GM21447 (cell line): ENCODE measurements around the gene FGFBP1.

Source experiments
- ATAC-seq: cut with Tn5 transposase; IDR thresholded peaks from one replicate; pipeline ENCODE4 v1.9.1; 2021; ENCODE audit not compliant: unreplicated experiment

FGFBP1 gene

DNA sequence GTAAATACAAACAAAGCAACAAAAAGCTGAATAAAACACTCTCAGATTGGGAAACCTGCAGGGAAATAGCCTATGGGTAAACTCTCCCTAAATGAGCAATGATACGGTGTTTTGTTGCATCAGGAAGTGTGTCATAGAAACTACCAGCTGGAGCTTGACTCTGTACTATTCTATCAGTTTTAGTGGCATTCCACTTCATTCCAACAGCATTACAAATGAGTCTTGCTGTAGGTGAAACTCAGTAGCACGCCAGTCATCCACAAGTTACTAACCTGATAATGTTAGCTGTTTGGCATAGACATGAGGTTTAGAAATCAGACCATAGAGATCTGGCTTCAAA is 24.9 kb downstream of the FGFBP1 start:
- no peak for ATAC-seq

DNA sequence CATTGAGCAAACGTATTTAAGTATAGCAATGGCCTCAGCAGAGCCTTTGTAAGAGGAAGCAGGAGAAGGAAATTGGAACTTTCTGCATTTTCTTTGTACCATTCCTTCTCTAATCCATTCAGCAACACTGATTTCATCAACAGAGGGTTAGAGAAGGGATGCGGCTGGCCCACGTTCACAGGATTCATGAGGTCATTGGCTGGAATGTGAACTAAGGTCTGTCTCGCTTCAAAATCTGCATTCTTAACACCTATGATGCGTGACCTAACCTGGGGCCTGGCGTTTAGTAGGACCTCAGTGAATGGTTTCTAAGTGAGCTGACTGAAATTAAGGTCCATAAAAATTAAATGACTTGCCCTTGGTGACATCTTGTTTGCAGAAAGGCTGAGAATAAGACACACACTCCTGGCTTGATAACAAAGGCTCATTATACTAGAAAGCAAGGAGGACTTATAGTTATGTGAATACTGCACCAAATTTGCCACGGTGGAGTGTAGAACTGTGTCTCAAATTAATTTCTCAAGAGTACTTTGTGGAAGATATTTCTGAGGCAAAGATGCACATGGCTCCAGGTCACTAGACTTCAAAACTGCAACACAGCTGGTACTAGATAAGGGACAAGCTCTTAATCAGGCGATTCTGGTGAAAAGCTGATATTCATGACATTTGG is 25.4 kb downstream of the FGFBP1 start:
- ATAC-seq, result no peak

DNA sequence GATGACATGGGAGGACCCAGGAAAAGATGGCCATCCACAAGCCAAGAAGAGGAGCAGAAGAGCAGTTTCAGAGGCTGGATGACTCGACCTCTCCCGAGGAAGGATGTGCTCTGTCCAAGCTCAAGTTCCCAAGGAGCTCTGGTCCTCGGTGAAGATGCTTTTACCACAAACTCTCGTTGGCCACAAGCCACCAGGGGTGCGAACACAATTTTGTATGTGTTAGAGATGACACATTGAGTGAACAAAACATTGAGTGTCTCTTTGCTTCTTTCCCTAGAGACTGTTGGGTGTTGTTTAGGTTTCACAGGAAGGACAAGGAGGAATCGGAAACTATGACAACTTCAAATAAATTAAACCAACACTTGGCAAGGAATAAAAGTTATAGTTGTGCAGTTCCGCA is 26.3 kb downstream of the FGFBP1 start:
- no peak for ATAC-seq

DNA sequence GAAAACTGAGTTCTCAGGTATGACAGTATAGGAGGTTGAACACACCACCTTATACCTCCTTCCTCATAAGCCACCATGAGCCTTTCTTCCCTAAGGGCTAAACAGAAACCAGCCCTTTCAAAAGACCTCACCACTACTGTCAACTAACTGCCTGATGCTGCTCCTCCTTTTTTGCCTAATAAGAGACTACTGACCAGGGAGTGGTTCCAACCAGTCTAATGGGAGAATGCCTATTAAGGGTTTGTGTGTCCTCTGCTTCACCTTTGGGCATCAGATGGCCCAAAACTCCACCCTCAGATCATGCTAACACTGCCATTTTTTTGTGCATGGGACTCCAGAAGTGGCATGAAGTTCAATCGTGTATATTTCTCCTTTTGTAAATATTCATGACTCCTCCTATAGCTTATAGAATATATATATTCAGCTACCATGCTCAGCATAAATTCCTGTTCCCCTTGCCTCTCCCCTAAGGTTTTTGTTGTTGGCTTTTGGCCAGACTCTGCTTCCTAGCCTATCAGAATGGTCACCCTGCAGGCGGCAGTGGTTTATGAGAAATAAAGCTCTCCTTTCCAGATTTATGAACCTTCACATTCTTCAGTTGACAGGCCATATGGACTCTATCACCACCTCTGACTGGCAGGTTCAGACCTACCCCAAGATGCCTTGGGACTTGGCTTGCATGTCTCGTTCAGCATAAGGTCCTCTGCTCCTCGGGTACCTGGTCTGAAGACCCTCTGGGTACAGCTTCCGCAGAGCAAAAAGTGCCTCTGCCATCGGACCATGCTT is 28.2 kb downstream of the FGFBP1 start:
- ATAC-seq, result no peak

DNA sequence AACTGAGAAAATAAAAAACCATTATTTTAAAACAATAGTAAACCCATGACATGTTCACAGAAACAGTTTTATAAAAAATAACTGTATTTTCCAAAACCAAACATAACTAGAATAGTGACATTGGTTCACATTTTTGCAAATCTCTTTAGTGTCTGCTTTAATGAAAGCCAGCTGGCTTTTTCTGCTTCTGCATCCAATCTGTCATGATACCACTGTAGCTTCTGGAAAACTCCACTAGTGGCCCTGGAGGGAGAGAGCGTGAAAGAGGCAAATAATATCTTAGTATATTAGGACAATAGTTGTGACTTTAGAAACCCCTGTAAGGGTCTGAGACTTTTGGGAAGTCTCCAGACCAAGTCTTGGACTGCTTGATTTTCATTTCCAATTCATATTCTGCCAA is 31.1 kb downstream of the FGFBP1 start:
- ATAC-seq, result no peak

DNA sequence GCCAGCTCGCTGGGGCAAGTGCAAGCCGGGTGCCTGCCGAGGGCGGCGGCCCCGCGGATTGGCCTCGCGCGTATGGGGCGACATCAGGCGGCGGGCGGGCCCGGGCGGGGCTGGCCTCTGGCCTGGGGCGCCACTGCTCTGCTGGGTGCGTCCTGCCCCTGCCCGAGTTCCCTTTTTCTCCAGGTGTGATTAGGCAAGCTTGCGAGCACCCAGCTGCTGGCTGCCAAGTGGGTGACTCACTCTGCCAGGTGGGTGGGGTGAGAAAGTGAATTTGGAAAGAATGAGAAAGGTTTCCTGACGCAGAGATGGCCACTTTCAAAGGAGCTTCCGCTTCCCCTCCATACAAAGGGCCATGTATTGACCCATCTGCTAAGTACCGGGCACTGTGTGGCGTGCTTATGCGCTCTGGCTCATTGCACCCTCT is 32.5 kb downstream of the FGFBP1 start:
- ATAC-seq, result no peak

DNA sequence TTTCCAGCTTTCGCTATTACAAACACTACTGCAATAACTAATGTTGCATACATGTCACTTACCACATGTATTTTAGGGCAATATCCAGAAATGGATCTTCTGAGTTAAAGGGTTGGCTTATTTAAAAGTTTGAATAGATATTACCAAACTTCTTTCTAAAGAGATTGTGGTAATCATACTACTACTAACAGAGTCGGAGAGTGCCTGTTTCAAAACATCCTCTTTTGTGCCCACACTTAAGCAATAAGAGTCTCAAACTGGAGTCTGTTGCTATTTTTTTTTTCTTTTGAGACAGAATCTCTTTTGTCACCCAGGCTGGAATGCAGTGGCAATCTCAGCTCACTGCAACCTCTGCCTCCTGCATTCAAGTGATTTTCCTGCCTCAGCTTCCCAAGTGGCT is 35.8 kb downstream of the FGFBP1 start:
- no peak for ATAC-seq

DNA sequence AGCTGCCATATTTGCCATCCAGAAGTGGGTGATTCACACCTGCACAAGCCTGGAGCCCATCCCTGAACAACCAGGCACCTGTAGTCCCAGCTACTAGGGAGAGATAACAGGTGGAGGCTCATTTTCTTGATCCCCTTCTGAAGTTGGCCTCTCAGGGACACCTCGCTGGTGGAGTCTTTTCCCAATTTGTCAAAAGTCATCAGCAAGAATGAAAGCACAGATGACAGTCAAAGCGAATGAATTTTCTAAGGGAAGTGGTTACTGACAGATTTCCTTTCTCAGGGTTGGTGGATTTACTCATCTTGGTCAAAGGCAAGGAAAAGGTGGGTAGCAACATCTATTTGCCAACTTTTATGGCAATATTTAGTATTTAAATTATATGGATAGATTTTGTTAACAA is 36.5 kb downstream of the FGFBP1 start:
- no peak for ATAC-seq

DNA sequence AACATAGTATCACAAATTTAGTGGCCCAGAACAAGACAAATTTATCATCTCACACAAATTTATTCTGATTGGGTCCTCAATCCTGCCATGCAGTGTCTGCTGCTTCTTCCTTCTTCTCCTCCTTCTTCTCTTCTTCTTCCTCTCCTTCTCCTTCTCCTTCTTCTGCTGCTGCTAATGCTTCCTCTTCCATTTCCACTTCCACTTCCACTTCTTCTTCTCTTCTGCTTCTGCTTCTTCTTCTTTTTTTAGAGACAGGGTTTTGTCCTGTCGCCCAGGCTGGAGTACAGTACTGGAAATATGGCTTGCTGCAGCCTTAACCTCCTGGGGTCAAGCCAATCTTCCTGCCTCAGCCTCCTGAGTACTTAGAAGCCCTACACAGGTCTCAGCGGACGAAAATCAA is 37.5 kb downstream of the FGFBP1 start:
- ATAC-seq, result no peak

DNA sequence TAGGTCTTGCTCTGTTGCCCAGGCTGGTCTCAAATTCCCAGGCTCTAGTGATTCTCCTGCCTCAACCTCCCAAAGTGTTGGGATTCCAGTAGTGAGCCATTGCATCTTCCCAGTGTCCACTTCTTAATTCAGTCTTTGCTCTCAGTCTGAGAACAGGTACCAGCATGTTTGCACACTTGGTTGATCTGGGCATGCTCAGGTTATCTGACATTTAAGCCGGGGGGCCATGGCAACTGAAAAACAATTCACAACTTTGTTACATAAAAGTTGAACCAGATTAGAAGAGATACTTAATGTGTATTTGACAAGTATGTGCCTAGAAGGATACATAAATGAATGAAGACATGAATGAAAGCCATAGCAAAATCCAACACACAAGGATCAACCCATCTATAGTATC is 39.0 kb downstream of the FGFBP1 start:
- no peak for ATAC-seq

DNA sequence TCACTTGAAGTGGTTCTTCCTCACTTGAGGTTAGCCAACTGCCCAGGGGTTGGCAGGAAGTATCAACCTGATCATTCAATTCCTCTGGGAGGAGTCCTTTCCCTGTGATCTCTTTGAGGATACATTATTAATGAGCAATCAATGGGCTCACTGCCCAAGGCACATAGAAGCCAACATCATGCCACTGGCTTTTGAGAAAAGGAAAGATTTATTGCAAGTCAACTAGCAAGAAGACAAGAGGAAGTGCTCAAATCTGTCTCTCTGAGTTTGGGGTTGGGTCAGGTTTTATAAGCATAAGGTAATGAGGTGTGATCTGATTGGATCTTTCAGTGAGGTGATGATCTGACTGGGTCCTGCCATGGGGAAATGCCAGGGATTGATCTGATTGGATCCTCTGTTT is 39.6 kb downstream of the FGFBP1 start:
- ATAC-seq, result no peak

DNA sequence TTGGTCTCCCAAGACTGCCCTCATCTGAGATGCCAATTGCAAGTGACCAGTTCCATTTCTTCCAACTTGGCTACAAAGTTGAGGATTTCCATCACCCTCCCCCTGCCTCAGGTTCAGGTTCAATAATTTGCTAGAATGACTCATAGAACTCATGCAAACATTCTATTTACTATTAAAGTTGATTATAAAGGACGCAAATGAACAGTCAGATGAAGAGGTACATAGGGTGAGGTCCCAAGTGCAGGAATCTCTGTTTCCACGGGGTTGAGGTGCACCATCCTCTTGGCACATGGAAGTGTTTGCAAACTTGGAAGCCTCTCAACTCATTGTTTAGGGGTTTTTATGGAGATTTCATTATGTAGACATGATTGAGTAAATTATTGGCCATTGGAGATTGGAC is 41.0 kb downstream of the FGFBP1 start:
- no peak for ATAC-seq

DNA sequence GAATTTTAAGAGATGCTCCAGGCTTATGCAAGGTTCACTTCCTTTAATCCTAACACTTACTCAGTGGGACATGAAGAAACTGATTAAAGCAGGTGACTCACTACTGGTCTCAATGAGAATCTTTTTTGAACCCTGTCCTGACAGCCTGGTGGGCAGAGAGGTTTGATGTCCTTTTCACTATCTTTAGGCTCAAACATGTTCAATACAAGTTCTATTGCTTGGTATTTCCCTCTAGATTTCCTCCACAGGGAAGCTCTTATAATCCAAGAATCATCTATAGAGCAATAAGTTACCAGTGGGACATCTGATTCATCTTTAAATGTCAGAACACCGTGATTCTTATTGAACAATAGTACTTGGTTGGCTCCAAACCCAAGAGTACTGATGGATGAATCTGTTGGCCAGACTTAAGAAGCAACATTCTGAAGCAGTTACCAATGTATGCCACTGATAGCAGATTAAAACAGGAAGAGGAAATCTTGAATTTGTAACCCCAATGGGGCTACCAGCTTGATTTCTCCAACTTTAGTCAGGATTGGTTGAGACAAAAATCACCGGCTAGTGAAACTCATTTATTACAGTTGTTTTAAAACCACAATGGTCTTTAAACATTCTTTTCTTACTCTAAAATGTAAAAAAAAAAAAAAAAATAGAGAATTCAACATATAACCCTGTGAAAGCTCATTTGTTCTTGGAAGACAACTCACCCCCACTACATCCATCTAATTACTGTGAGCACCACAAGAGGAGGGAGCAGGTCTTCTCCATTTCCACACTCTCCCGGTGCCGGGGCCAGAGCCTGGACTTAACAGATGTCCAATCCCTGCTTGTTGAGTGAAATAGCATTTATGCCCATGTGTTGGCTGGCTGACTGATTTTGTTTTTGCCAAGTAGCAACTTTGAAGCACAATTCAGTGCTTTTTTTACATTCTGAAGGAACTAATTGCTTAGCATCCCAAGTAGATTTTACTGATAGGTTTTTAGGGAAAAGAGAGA is 43.3 kb downstream of the FGFBP1 start:
- ATAC-seq, result no peak

DNA sequence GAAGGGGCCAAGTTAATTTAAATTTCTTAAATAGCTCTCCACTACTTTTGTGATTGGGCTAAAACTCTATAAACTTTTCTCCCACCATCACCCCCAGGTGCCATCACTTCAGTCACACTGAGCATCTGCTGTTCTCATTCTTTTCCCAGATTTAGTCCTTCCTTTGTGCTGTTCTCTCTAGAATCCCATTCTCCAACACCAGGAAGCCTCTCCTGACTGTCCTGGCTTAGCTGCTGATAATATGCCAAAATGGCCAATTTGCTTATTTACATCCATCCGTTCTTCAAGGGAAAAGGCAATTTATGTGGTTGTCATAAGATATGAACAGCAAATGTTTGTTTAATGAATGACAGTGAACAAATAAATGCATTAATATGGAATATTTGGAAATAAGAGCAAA is 44.1 kb downstream of the FGFBP1 start:
- no peak for ATAC-seq

DNA sequence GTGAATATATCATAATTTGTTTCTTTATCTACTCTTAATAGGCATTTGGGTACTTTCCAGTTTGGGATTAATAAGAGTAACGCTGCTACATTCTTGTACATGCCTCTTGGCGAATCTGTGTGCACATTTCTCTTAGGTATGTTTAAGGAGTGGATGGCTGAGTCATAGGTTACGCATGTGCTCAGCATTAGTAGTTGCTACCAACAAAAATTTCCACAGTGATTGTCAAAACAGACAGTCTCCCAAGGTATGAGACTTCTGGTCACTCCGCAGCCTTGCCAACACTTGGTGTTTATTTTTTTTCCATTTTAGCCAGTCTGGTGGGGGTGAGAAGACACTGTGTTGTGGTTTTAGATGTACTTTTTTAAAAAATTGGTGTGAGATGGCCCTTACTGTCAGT is 44.6 kb downstream of the FGFBP1 start:
- ATAC-seq, result no peak

DNA sequence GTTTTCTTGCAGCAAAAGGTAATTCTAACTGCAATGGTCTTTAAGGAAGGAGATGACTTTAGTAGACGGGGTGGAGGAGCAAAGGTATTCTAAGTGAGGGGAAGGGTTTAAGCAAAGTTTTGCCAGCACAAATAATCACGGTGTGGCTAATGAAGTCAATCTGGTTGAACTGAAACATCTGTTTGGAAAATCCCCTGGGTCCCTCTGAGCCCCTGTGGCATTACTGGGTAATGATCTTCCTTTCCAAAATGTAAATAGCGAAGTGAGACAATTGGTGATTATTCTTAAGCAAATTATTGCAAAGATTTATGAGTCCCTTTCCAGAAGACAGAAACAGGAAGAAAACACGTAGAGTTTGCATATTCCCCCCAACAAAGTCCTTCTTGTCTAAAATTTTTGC is 47.2 kb downstream of the FGFBP1 start:
- peak; percentile 70 for ATAC-seq

DNA sequence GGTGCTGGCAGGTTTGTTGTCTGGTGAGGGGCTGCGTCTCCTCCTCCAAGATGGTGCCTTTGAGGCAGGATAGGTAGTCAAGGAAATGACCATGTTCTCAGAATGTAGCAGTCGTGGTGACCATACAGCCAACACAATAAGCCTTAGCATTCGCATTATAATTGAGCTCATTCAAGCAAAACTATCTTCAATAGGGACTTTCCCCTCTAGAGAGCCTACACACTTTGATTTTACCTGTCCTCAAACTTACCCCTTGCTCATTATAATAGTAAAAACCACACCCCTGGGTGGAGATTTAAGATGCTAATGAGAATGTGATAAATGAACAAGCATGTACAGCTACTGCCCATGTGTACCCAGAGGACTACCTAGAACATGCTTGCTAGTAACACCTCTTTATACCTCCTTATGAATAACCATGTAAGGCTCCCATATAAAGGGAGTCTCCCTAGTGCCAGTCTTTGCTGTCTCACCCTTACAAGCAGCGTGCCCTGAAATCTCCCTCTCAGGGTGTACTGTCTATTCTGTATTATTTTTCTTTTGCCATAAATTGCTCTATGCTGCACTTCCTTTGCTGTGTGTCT is 48.2 kb downstream of the FGFBP1 start:
- no peak for ATAC-seq

DNA sequence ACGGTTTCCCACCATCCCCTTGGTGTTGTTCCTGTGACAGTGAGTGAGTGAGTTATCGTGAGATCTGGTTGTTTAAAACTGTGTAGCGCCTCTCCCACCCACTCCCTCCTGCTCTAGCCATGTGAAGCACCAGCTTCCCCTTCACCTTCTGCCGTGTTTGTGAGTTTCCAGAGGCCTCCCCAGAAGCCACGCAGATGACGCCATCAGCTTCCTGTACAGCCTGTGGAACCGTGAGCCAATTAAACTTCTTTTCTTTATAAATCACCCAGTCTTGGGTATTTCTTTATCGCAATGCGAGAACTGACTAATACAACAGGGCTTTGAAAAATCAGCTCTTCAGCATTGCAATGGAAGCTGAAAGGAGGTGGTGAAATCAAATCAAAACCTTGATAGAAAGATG is 50.0 kb downstream of the FGFBP1 start:
- no peak for ATAC-seq
